ENCODE measurements around the gene CPSF3.

The CPSF3 gene

DNA sequence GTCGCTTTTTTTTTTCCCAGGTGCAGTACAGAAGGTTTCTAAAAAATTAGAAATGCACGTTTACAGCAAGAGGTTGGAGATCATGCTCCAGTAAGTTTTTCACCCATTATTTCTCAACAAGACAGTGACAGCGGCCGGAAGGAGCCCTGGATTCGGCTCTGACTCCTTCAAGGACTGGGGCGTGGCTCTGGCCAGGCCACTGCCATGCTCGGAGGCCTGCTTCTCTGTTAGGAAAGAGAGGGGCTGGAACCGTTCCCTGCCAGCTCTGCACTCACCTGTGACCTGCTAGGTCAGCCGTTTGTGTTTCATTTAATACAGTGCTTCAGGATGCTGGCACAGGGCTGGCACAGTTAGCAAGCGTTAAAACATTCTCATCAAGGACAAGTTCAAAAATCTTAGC is 44.2 kb downstream of the CPSF3 start:
- H3K27ac ChIP-seq: no peak overlapping the region
- TF ChIP-seq, protein P1, sequence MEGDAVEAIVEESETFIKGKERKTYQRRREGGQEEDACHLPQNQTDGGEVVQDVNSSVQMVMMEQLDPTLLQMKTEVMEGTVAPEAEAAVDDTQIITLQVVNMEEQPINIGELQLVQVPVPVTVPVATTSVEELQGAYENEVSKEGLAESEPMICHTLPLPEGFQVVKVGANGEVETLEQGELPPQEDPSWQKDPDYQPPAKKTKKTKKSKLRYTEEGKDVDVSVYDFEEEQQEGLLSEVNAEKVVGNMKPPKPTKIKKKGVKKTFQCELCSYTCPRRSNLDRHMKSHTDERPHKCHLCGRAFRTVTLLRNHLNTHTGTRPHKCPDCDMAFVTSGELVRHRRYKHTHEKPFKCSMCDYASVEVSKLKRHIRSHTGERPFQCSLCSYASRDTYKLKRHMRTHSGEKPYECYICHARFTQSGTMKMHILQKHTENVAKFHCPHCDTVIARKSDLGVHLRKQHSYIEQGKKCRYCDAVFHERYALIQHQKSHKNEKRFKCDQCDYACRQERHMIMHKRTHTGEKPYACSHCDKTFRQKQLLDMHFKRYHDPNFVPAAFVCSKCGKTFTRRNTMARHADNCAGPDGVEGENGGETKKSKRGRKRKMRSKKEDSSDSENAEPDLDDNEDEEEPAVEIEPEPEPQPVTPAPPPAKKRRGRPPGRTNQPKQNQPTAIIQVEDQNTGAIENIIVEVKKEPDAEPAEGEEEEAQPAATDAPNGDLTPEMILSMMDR (conservative IDR thresholded peaks at IDR 0.05; ENCODE audit: low read depth): no peak
- POLR2A ChIA-PET (ENCODE audit: low non-redundant PET): no interaction called here
- DNase-seq (ENCODE audit: low spot score): no peak
- CTCF ChIA-PET: no interaction called here

DNA sequence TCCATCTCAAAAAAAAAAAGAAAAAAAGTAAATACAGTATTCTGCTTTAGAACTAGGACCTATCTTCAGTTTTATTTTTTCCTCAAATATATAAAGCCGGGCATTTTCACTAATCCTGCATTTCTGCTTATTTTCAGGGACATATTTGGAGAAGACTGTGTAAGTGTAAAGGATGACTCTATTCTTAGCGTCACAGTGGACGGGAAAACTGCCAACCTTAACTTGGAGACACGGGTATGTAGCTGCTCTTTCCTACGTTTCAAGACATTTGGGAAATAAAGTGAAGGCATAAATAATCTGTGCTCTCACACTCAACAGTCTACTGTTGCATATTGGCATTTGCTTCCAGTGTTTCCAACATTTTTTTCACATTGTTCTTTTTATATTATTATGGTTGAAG is 47.8 kb downstream of the CPSF3 start:
- CTCF ChIA-PET: no interaction called here

DNA sequence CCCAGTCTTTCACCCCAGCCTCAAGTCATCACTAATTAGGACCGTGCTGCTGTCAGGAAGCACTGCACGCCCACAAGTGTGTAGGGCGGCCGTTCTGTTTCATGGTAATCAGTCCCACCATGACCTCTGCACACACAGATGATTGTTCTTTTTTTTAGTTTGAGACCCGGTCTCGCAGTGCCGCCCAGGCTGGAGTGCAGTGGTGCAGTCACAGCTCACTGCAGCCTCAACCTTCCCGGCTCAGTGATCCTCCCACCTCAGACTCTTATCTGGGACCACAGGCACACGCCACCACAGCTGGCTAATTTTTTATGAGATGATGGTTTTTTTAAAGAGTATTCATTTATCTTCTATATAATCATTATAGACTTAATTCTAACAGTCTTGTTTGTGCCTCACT is 49.1 kb downstream of the CPSF3 start:
- CTCF ChIA-PET: no interaction called here

More for the DNA sequence above, 47.8 kb downstream of the CPSF3 start:
- POLR2A ChIA-PET (ENCODE audit: low non-redundant PET): interaction anchor here (0.6 kb wide), 1 partner anchor 372 kb away, joined by 3 read pairs; the partner anchor contains the start of gene TAF1B
- TF ChIP-seq, protein P1 (conservative IDR thresholded peaks at IDR 0.05; ENCODE audit: low read depth): no peak
- no peak for DNase-seq (ENCODE audit: low spot score)
- H3K27ac ChIP-seq: no peak overlapping the region

DNA sequence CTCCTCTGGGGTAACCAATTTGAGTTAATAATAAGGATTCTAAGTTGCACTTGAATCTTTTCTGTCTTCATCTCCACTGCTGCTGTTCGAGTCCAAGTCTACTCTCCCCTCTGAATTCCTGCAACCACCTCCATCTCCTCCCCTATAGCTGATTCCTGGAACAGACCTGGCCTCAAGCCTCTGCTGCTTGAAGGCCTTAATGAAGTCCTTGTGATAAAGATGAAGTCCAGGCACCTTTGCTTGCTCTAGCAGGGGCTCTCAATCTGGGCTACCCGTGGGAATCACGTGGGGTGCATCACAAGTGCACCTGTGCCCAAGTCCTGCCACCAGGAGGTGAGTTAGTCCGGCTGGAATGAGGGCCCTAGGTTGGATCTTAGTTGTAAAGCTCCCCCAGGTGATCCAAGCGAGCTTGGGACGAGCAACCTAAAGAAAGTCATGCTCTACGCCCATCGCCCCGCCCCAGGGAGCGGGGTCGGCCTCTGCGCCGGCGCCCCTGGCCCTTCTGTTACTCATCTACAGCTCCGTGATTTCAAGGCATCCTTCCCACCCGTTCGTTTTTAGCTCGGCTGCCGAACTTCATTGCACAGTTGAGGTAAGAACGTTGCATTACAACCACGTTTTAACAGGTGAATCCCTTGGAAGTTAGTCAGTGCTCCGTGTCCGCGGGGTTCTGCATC is 50.0 kb downstream of the CPSF3 start:
- peak; percentile 38 for DNase-seq (ENCODE audit: low spot score)
- CTCF ChIA-PET: interaction anchor here (0.5 to 1.2 kb wide), 4 partner anchors 145 to 1182 kb away, joined by 3 to 4 read pairs (median 4); no protein-coding TSS in a partner anchor
- TF ChIP-seq, protein P1 (conservative IDR thresholded peaks at IDR 0.05; ENCODE audit: low read depth): no peak
- POLR2A ChIA-PET (ENCODE audit: low non-redundant PET): no interaction called here
- H3K27ac ChIP-seq: peak overlapping the region; percentile 85

More for the DNA sequence above, 49.1 kb downstream of the CPSF3 start:
- DNase-seq (ENCODE audit: low spot score): no peak
- no peak overlapping the region for H3K27ac ChIP-seq
- POLR2A ChIA-PET (ENCODE audit: low non-redundant PET): no interaction called here
- TF ChIP-seq, protein P1 (conservative IDR thresholded peaks at IDR 0.05; ENCODE audit: low read depth): no peak

DNA sequence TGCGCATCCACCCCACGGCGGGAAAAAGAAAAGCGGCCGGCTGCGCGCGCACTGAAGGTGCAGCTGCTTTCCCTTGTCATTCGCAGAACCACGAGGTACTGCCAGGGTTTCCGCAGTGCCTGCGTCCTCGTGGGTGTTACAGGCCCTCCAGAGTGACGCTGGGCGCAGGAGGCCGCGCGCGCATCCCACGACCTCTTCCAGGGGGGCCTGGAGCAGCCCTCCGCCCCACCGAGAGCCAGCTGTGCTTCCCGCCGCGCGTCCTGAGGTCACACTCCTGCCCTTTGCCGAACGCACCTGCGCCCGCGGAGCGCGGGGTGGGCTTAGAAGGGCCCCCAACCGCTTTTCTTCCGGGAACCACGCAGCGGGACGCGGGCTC is 50.5 kb downstream of the CPSF3 start:
- peak overlapping the region; percentile 85 for H3K27ac ChIP-seq
- ChIA-PET POLR2A (ENCODE audit: low non-redundant PET) (no interaction called here), CTCF (interaction anchor here (0.5 to 1.2 kb wide), 4 partner anchors 145 to 1182 kb away, joined by 3 to 4 read pairs (median 4); no protein-coding TSS in a partner anchor)
- TF ChIP-seq, protein P1 (conservative IDR thresholded peaks at IDR 0.05; ENCODE audit: low read depth): no peak
- DNase-seq (ENCODE audit: low spot score): peak; percentile 10

DNA sequence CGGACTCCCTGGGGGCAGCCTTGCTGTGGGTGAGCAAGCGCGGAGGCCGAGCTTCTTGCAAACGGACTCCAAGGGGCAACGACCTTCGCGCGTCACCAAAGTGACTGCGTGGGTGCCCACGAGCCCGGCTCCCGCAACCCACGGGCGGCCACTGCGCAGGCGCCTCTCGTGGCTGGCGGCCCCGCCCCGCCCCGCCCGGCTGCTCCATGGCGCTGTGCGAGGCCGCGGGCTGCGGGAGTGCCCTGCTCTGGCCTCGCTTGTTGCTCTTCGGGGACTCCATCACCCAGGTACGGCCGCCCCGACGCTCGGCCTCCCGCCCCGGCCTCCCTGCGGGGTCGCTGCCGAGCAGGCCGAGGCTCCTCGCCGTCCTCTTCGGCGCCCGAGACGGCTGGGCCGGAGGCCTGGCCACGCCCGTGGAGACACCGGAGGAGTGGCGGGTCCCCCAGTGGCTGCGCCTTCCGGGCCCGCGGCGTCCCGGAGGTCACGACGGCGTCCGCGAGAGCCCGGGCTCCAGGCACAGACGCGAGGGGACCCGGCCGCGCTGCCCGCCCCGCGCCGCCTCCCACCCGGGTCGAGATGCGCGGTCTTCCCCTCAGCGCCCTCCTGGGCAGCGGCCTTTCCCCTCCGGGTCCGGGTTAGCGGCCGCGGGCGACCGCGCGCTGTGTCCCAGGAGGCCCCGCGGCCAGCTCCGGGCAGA is 51.1 kb downstream of the CPSF3 start, which contains the start of gene IAH1:
Gene IAH1 (plus strand): TSS at position 191 of the 697 bp plus-strand sequence. CDS start 16 bp downstream, at position 207.
- ChIA-PET CTCF (interaction anchor here (0.7 to 1.2 kb wide), 3 partner anchors 16 to 1181 kb away, joined by 4 to 5 read pairs (median 4); no protein-coding TSS in a partner anchor), POLR2A (ENCODE audit: low non-redundant PET) (no interaction called here)
- peak within 1 kb of the TSS; percentile 85 for H3K27ac ChIP-seq
- TF ChIP-seq, protein P1 (conservative IDR thresholded peaks at IDR 0.05; ENCODE audit: low read depth): no peak
- peak; percentile 56 for DNase-seq (ENCODE audit: low spot score)
